Lower leg skin (tissue), 4 donors: ENCODE results near the gene NKAP. TPM values are rescaled to one million over a fixed set of nuclear protein-coding genes. Genes with fewer than 3 reads are reported as not detected.

Experiments
- DNase-seq, 2 donors: peaks; one replicate each; pipeline ENCODE4 v3.0.0-alpha.2; 2019; ENCODE audit warnings: low spot score in 2 of 2
- H3K4me3 ChIP-seq: fragments of 200-600 bp; sonication (generic); 2 replicates; pipeline ENCODE4 v1.5.1; 2017; ENCODE audit warnings: mild to moderate bottlenecking, low read depth; ENCODE audit not compliant: poor library complexity, severe bottlenecking
- CTCF ChIP-seq, 3 donors: fragments of 450-650 bp; IDR thresholded peaks; one replicate each; pipeline ENCODE4 v1.5.1; 2016; ENCODE audit warnings: antibody characterized with exemption in 3 of 3, mild to moderate bottlenecking in 3 of 3, moderate library complexity in 2 of 3
- POLR2A ChIP-seq, 2 donors: fragments of 450-650 bp; IDR thresholded peaks; one replicate each; pipeline ENCODE4 v1.6.1; 2016 to 2017; ENCODE audit warnings: antibody characterized with exemption in 2 of 2, mild to moderate bottlenecking in 1 of 2, moderate library complexity in 1 of 2
- WGBS, 2 donors: methylation state at CpG; one replicate each; pipeline ENCODE4 v1.1.5; 2018; 5-methylcytosine and 5-hydroxymethylcytosine counted together
- intact Hi-C: fragments of 100-400 bp; cut with DNase I; formaldehyde crosslinking; loops from one replicate; pipeline ENCODE4 v1.15.0; 2023; ENCODE audit warnings: low total_unique reads
- total RNA-seq, 4 donors: library from RNA; depleted of rRNA; stranded (reverse); fragments of >200 nt; gene quantifications; one replicate each; pipeline ENCODE4 v1.1.0, GENCODE V29; 2016

Gene NKAP
- total RNA-seq, result 1 to 10 TPM; 4.8 to 7.3 (median 6.4) TPM

DNA sequence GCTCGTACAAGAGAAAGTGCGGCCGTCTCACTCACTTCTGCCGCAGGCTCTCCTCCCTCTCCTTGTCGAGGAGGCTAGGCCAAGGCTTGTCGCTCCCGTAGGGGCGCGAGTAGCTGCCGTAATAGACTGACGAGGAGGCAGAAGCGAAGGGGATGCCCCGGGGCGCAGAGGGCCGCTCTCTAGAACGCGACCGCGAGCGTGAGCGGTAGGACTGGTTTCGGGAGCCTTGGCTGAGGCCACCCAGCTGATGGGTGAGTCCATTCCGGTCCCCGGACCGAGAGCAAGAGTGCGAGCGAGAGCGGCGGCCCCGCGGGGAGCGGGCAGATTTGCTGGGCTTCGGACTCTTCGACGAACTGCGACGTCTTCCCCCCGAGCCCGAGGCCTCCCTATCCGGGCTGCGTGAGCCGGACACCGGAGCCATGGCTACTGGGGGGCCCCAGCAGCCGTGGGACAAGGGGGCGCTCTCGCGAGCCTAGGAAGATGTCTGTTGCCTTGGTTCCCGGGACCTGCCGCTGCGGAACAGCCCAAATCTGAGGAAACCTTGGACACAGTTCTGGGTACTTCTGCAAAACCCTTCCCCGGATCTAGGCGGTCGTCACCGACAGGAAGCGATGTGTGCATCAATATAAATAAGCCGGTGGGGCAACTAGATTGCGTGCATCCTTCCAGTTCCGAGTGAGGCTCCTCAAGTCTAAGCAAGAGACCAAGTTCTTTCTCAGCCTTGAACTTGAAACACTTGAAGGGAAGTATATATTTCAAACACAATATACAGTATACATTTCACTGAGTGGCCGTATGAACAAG lies at the start of gene NKAP:
NKAP (minus strand) TSS at position 567 of the 804 bp plus-strand sequence; CDS start at position 421, 146 bp downstream.
- intact Hi-C loops, result no loop called here
- H3K4me3 ChIP-seq, result peak within 1 kb of the TSS; percentile 62
- no peak for TF ChIP-seq POLR2A (IDR thresholded peaks at IDR 0.05)
- TF ChIP-seq CTCF (IDR thresholded peaks at IDR 0.05), result no peak
- 0 to 44% methylated on average over 16 to 53 of the region's 59 CpGs for WGBS, 2 donors
- DNase-seq, result peak; percentile 84 to 93

DNA sequence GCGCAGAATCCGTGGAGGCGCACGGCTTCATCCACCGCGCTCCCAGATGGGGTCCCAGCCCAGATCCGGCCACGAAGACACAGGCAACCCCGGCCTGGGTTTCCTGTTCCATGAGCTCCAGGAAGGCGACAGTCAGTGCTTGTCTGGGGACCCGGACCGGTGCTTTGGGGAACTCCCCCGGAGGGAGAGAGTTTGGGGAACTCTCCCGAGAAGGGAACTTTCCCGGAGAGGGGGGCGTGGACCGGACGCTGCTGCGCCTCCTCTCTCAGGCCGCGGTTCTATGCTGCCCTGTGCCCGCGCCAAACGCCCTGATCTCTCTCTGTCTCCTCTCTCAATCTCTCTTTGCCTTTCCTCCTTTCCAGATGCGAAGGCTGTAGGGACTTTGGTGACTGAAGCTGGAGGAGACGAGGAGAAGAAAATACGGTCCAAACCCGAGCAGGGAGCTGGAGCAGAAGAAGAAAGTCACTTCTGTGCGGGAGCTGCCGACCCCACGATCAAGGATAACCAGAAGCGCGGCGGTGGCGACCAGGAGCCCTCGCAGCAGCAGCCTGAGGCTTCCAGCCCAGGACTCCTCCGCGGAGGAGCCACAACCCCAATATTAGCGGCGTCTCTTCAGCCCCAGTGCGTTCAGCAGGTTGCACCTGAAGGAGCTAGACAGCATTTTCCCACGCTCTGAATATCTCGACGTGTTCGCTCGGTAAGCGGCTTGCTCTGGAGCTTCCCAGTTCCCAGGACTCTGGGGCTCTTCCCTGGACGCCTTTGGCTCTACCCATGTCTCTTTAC lies 47.6 kb upstream of the NKAP start:
- 4 to 24% methylated on average over 20 to 48 of the region's 48 CpGs for WGBS, 2 donors
- no peak for DNase-seq
- no peak overlapping the region for H3K4me3 ChIP-seq
- TF ChIP-seq CTCF (IDR thresholded peaks at IDR 0.05) (no peak), POLR2A (IDR thresholded peaks at IDR 0.05) (no peak)
- intact Hi-C loops, result no loop called here

GRCh38 chrX:119990556-119991004 lies 47.0 kb upstream of the NKAP start:
- WGBS, 2 donors, result 46% methylated on average over 33 of the region's 34 CpGs; no CpG with 5 or more reads in 1 of the 2 donors
- DNase-seq, result no peak
- TF ChIP-seq CTCF (IDR thresholded peaks at IDR 0.05), result no peak
- TF ChIP-seq POLR2A (IDR thresholded peaks at IDR 0.05), result no peak
- no peak overlapping the region for H3K4me3 ChIP-seq
- intact Hi-C loops, result no loop called here

DNA sequence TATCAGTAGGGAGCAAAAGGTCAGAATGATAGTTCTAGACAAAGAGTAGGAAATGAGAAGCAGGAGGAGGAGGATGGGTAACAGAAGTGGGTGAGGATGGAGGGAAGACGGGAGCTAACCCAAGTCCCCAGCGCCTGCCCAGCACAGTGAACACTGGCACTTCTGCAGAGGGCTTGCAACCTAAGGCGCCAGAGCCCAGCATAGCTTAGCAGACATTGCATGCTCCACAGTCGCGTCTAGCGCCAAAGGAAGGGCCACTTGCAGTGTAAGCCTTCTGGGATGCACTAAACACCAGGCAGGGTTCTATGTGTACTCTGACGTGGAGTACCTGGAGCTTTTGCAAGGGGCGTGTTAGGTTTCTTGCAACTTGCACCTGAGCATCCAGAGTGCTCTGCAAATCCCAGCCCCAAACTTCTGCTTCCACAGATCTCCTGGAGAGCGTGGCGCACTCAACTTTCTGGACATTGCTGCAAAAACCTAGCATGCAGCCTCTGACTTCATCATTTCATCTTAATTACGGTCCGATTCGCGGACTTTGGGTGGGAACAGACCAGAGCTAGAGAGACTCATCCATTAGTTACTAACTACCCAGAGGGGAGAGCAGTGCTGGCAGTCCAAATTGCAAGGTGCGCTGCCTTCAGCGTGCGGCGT lies 46.5 kb upstream of the NKAP start:
- intact Hi-C loops, result loop anchor here (10.0 kb wide), 1 partner anchor 1405 kb away; no protein-coding TSS in a partner anchor
- WGBS, 2 donors, result 4 to 46% methylated on average over 6 to 18 of the region's 18 CpGs
- DNase-seq, result no peak
- no peak for TF ChIP-seq CTCF (IDR thresholded peaks at IDR 0.05)
- no peak for TF ChIP-seq POLR2A (IDR thresholded peaks at IDR 0.05)
- no peak overlapping the region for H3K4me3 ChIP-seq

GRCh38 chrX:119986203-119986602 lies 42.7 kb upstream of the NKAP start:
- WGBS, 2 donors, result 89 to 90% methylated on average over 3 of the region's 3 CpGs
- TF ChIP-seq POLR2A (IDR thresholded peaks at IDR 0.05) (no peak), CTCF (IDR thresholded peaks at IDR 0.05) (no peak)
- H3K4me3 ChIP-seq, result no peak overlapping the region
- intact Hi-C loops, result loop anchor here (10.0 kb wide), 1 partner anchor 1401 kb away; no protein-coding TSS in a partner anchor
- no peak for DNase-seq
